Lung microvascular endothelial cell (primary cell): ENCODE measurements around the gene WDR86. TPM values are rescaled to one million over a fixed set of nuclear protein-coding genes. Genes with fewer than 3 reads are reported as not detected.

Source experiments
- DNase-seq, 2 donors: peaks; one replicate each; pipeline versions ENCODE4 v3.0.0 to v3.0.0-alpha.2; 2010; ENCODE audit warnings: low read depth in 2 of 2
- total RNA-seq: library from RNA; depleted of rRNA; stranded (reverse); fragments of >200 nt; gene quantifications from 2 replicates; pipeline ENCODE4 v1.2.1, GENCODE V29; 2014

WDR86 gene
- total RNA-seq, 1 donor from 2014 or later: not detected

GRCh38 chr7:151406886-151407583, 2.8 kb downstream of the WDR86 start:
- no peak for DNase-seq

- DNase-seq: no peak
Observed at GRCh38 chr7:151406051-151406875, 3.6 kb downstream of the WDR86 start.

GRCh38 chr7:151405588-151405987, 4.2 kb downstream of the WDR86 start:
- DNase-seq: no peak

GRCh38 chr7:151405056-151405455, 4.8 kb downstream of the WDR86 start:
- no peak for DNase-seq

GRCh38 chr7:151404216-151405011, 5.4 kb downstream of the WDR86 start:
- DNase-seq: peak in 1 of 2 donors; percentile 12

- no peak for DNase-seq
Observed at GRCh38 chr7:151403764-151404163, 6.1 kb downstream of the WDR86 start.

- DNase-seq: no peak
Observed at GRCh38 chr7:151402029-151402835, 7.6 kb downstream of the WDR86 start.

- no peak for DNase-seq
Observed at GRCh38 chr7:151400626-151401315, 9.1 kb downstream of the WDR86 start.

- no peak for DNase-seq
Observed at GRCh38 chr7:151399906-151400305, 9.9 kb downstream of the WDR86 start.

- no peak for DNase-seq
Observed at GRCh38 chr7:151399305-151399601, 10.6 kb downstream of the WDR86 start.

GRCh38 chr7:151398446-151399304, 11.2 kb downstream of the WDR86 start:
- no peak for DNase-seq

- DNase-seq: no peak
Observed at GRCh38 chr7:151397026-151397425, 12.8 kb downstream of the WDR86 start.

GRCh38 chr7:151396328-151396970, 13.4 kb downstream of the WDR86 start:
- DNase-seq: no peak

- no peak for DNase-seq
Observed at GRCh38 chr7:151395036-151395367, 14.8 kb downstream of the WDR86 start.

GRCh38 chr7:151394076-151395035, 15.5 kb downstream of the WDR86 start:
- no peak for DNase-seq

GRCh38 chr7:151393031-151393977, 16.5 kb downstream of the WDR86 start:
- no peak for DNase-seq

GRCh38 chr7:151392426-151392825, 17.4 kb downstream of the WDR86 start:
- DNase-seq: no peak
